Mesendoderm (in vitro differentiated cells): Measurements from ENCODE around the gene IFITM2.
"Not testable (repeated sequence)": the region's sequence is repeated elsewhere in the genome, so short reads cannot be mapped to it uniquely, and the experiment has no call there.

Source experiments
- DNase-seq: peaks from one replicate; pipeline ENCODE4 v3.0.0; 2013
- H2AK5ac ChIP-seq: 2 replicates; pipeline ENCODE4 v1.6.1; 2013; ENCODE audit warnings: low read length, inconsistent platforms
- H2BK120ac ChIP-seq: 2 replicates; pipeline ENCODE4 v1.6.1; 2013; ENCODE audit warnings: low read depth, mild to moderate bottlenecking, low read length, moderate library complexity, mixed read lengths
- H2BK15ac ChIP-seq: replicated peaks from 2 replicates; pipeline ENCODE4 v1.6.1; 2013; ENCODE audit warnings: low read depth, mild to moderate bottlenecking, moderate library complexity
- H2BK5ac ChIP-seq: 2 replicates; pipeline ENCODE4 v1.6.1; 2013; ENCODE audit warnings: low read length, inconsistent platforms
- H3K18ac ChIP-seq: 2 replicates; pipeline ENCODE4 v1.6.1; 2013; ENCODE audit warnings: mild to moderate bottlenecking, low read length, mixed read lengths
- H3K23ac ChIP-seq: one replicate; pipeline ENCODE4 v1.6.1; 2013; ENCODE audit warnings: low read length
- H3K27ac ChIP-seq: 2 replicates; pipeline ENCODE4 v1.5.1; 2013; ENCODE audit warnings: low read depth, mild to moderate bottlenecking, inconsistent platforms, low read length, moderate library complexity
- H3K27me3 ChIP-seq: 2 replicates; pipeline ENCODE4 v1.6.1; 2013; ENCODE audit warnings: low read length, control low read depth, mild to moderate bottlenecking, inconsistent platforms; ENCODE audit not compliant: insufficient read depth, poor library complexity
- H3K36me3 ChIP-seq: 2 replicates; pipeline ENCODE4 v1.6.1; 2013; ENCODE audit warnings: low read length, inconsistent platforms; ENCODE audit not compliant: control insufficient read depth, insufficient read depth
- H3K4ac ChIP-seq: one replicate; pipeline ENCODE4 v1.6.1; 2013; ENCODE audit warnings: low read depth, mild to moderate bottlenecking, low read length, moderate library complexity
- H3K4me1 ChIP-seq: 2 replicates; pipeline ENCODE4 v1.6.1; 2013; ENCODE audit warnings: low read depth, low read length, inconsistent platforms; ENCODE audit not compliant: control insufficient read depth
- H3K4me2 ChIP-seq: 2 replicates; pipeline ENCODE4 v1.6.1; 2013; ENCODE audit warnings: low read length
- H3K4me3 ChIP-seq: 2 replicates; pipeline ENCODE4 v1.5.1; 2013; ENCODE audit warnings: mild to moderate bottlenecking, low read length
- H3K56ac ChIP-seq: one replicate; pipeline ENCODE4 v1.6.1; 2013; ENCODE audit warnings: low read length
- H3K79me1 ChIP-seq: 2 replicates; pipeline ENCODE4 v1.6.1; 2013; ENCODE audit warnings: low read length, inconsistent platforms
- H3K79me2 ChIP-seq: 2 replicates; pipeline ENCODE4 v1.6.1; 2013; ENCODE audit warnings: mild to moderate bottlenecking, low read length; ENCODE audit not compliant: control insufficient read depth, insufficient read depth
- H3K9ac ChIP-seq: 2 replicates; pipeline ENCODE4 v1.6.1; 2013; ENCODE audit warnings: low read length, inconsistent platforms
- H4K5ac ChIP-seq: one replicate; pipeline ENCODE4 v1.6.1; 2013; ENCODE audit warnings: low read length
- H4K8ac ChIP-seq: one replicate; pipeline ENCODE4 v1.6.1; 2013; ENCODE audit warnings: low read depth, mild to moderate bottlenecking, control low read depth, low read length, moderate library complexity
- WGBS: extraction: QIAGEN DNeasy Blood & Tissue Kit; methylation state at CpG from one replicate; pipeline ENCODE4 v1.1.7; 2013; ENCODE audit warnings: low lambda C conversion rate, missing lambda C conversion rate; ENCODE audit not compliant: insufficient coverage; ENCODE audit errors: extremely low coverage; 5-methylcytosine and 5-hydroxymethylcytosine counted together

IFITM2 gene

DNA sequence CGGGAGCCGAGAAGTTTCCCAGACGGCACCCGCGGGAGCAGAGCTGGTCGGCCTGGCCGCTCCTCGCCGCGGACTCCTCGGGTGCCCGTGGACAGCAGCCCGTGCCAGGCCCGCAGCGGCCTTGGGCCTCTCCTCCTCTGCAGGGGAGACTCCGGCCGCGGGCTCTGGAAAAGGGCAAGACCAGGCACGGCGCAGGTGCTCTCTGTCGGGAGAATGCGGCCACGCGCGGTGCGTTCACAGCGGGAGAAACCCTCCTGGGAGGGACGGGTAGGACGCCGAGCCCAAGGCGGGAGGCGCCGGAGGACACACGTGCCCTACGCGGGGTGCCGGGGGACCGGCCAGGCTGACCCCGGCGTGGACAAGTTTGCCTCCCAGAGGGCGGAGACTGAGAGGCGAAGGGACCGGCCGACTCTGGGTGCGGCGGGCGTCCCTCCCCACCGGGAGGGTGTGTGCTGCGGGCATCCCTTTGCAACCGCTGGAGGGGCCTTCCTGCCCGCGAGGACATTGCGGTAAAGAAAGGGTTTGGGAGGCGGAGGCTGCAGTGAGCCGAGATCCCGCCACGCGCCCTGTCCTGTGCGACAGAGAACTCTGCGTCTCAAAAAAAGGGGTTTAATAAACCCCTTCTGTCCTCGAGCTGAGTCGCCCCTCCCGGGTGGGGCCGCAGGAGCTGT is 8.6 kb downstream of the IFITM2 start:
- H3K4me3 ChIP-seq = peak overlapping the region; percentile 88
- H3K9ac ChIP-seq = peak overlapping the region; percentile 87
- no peaks in the 10 kb centered on the region for H3K27me3 ChIP-seq
- H3K79me2 ChIP-seq = peaks cover 30% of the 10 kb centered on the region
- H2BK120ac ChIP-seq = peak overlapping the region; percentile 91
- no peak overlapping the region for H2AK5ac ChIP-seq
- peak overlapping the region; percentile 97 for H3K27ac ChIP-seq
- no peak overlapping the region for H2BK15ac ChIP-seq
- H3K79me1 ChIP-seq = peaks cover 2% of the 10 kb centered on the region
- H3K4me2 ChIP-seq = peak overlapping the region; percentile 70
- peaks cover 9% of the 10 kb centered on the region for H3K4me1 ChIP-seq
- peak overlapping the region; percentile 92 for H3K23ac ChIP-seq
- H4K5ac ChIP-seq = no peak overlapping the region
- H4K8ac ChIP-seq = peak overlapping the region; percentile 30
- WGBS = no CpG with 5 or more reads among the region's 64 CpGs
- peaks cover 1% of the 10 kb centered on the region for H3K36me3 ChIP-seq
- DNase-seq = no peak
- H3K56ac ChIP-seq = peak overlapping the region; percentile 85
- peak overlapping the region; percentile 95 for H2BK5ac ChIP-seq
- H3K4ac ChIP-seq = peak overlapping the region; percentile 75
- H3K18ac ChIP-seq = peak overlapping the region; percentile 83

DNA sequence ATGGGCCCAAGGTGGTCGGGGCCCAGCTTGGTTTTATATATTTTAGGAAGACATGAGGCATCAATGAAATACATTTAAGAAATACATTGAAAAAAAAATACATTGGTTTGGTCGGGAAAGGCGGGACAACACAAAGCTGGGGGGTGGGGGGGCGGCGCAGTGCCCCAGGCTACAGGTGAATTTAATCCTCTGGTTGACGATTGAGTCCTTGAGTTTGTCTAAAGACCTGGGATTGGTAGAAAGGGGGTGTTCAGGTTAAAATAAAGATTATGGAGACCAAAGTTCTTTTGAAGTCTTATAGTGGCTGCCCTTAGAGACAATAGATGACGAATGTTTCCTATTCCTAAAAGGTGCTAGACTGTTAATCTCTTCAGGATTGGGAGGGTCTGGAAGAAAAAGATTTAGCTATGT is 9.3 kb downstream of the IFITM2 start:
- Histone ChIP-seq H3K4ac (peak overlapping the region; percentile 75), H2BK5ac (peak overlapping the region; percentile 95), H4K8ac (no peak overlapping the region), H3K4me1 (peaks cover 7% of the 10 kb centered on the region), H3K79me1 (peaks cover 2% of the 10 kb centered on the region), H2BK15ac (no peak overlapping the region), H3K36me3 (peaks cover 1% of the 10 kb centered on the region), H3K56ac (peak overlapping the region; percentile 85), H2AK5ac (no peak overlapping the region), H3K4me3 (no peak overlapping the region), H3K27ac (peak overlapping the region; percentile 97), H3K9ac (peak overlapping the region; percentile 87), H3K23ac (peak overlapping the region; percentile 92), H3K79me2 (peaks cover 30% of the 10 kb centered on the region), H3K4me2 (peak overlapping the region; percentile 70), H3K18ac (peak overlapping the region; percentile 83), H2BK120ac (peak overlapping the region; percentile 91), H3K27me3 (no peaks in the 10 kb centered on the region), H4K5ac (no peak overlapping the region)
- WGBS = no CpG with 5 or more reads among the region's 7 CpGs
- peak; percentile 88 for DNase-seq

DNA sequence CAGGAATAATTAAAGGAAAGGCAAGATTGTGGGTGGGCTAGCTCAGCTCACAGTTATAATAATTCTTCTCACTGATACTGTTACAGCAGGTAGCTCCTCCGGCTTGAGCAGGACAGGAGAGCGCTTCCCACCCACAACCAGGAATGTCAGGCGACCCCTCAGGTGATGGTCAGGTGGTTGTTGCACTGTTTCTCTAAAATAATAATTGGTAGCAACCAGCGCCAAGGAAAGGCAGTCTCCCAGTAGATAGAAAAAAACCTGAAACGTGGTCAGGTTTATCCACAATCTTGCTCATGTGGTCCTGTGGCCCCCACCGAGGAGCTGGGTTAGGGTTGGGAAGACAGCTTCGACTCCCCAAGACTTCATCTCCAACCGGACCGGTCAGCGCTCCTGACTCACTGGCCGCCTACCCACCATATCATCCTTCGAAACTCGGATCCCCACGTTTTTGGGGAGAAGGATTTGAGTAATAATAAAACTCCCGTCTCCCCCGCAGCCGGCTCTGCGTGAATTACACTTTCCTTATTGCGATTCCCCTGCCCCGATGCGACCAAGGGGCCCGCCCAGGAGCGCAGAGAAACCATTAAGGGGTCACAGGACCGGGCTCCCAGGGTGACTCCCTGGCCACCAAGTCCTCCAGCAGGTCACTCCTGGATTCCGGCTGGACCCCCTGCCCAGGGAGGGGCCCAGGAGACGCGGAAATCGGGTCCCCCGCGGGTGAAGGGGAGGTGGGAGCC is 10.2 kb downstream of the IFITM2 start:
- not testable (repeated sequence) for H3K4ac ChIP-seq, H3K36me3 ChIP-seq, H3K23ac ChIP-seq, H3K27me3 ChIP-seq, H4K8ac ChIP-seq, H3K4me1 ChIP-seq, H2AK5ac ChIP-seq, H3K4me3 ChIP-seq, H4K5ac ChIP-seq, H2BK15ac ChIP-seq, H3K79me1 ChIP-seq
- Histone ChIP-seq H3K79me2 (peaks cover 30% of the 10 kb centered on the region), H3K18ac (peak overlapping the region; percentile 97), H3K27ac (peak overlapping the region; percentile 97), H2BK5ac (peak overlapping the region; percentile 30), H3K4me2 (peak overlapping the region; percentile 28), H3K9ac (peak overlapping the region; percentile 69), H2BK120ac (peak overlapping the region; percentile 79), H3K56ac (peak overlapping the region; percentile 88)
- WGBS = no CpG with 5 or more reads among the region's 30 CpGs
- DNase-seq = peak; percentile 69

DNA sequence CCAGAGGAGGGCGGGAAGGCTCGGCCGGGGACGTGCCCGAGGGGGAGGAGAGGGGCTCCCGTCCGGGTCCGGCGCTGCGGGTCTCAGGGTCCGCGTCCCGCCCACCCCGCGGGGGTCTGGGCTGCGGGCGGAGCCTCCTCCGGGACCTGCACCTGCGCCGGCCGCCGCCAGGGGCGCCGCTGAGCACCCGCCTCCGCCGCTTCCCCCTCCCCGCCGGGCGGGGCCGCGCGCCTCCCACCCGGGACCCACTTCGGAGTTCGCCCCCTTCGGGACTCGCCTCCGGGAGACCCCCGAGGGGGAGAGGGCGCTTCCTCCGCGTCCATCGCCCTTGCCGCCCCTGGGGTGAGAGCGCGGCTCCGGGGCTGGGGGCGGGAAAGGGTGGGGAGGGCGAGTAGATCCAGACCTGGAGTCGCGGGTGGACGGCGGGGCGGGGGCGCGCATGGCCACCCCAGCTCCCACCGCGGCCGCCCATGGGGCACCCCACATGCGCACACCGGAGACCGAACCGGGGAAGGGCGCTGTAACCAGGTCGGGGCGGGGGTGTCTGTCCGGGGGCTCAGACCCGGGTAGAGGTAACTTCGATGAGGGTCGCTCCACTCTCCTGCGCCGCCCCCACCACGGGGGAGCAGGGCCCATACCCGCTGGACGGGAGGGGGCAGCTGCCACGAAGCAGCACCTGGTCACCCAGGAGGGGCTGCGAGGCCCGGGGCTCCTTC is 10.9 kb downstream of the IFITM2 start:
- DNase-seq, H3K36me3 ChIP-seq, H2BK120ac ChIP-seq, H3K27me3 ChIP-seq, H3K23ac ChIP-seq, H2AK5ac ChIP-seq, H3K79me1 ChIP-seq, H4K8ac ChIP-seq, H4K5ac ChIP-seq, H3K4ac ChIP-seq, H2BK5ac ChIP-seq, H3K4me2 ChIP-seq, H3K4me3 ChIP-seq, H2BK15ac ChIP-seq, H3K27ac ChIP-seq, H3K18ac ChIP-seq, H3K4me1 ChIP-seq: not testable (repeated sequence)
- H3K56ac ChIP-seq = peak overlapping the region; percentile 81
- peaks cover 30% of the 10 kb centered on the region for H3K79me2 ChIP-seq
- no CpG with 5 or more reads among the region's 79 CpGs for WGBS
- H3K9ac ChIP-seq = peak overlapping the region; percentile 54

DNA sequence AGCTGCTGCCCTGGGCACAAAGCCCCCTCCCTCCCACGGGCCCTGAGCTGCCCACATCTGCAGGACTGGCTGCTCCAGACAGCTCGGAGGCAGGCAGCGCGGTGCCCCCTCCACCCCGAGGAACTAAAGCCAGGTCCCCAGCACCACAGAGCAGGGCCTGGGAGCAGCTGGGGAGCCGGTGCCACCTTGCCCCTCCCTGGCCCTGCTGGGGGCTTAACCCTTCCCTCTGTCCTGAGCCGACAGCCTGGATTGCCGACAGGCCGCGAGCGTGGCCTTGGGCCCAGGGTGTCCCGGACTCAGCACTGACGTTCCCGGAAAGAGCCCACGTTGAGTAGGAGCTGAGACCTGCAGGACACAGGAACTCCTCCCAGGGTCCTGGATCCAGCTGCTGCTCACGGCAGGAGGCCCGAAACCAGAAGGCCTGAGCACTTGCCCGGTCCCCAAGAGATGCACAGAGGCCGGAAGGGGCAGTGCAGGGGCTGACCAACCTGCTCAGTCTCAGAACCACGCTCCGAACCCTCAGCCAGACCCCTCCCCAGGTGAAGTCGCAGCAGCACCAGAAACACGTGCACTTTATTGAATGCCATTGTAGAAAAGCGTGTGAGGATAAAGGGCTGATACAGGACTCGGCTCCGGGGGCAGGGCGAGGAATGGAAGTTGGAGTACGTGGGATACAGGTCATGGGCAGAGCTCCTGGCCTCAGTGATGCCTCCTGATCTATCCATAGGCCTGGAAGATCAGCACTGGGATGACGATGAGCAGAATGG is 11.7 kb downstream of the IFITM2 start:
- Histone ChIP-seq H3K79me2 (peaks cover 25% of the 10 kb centered on the region), H3K4me2 (peak overlapping the region; percentile 1), H3K9ac (peak overlapping the region; percentile 60), H2AK5ac (peak overlapping the region; percentile 10), H3K56ac (peak overlapping the region; percentile 81)
- not testable (repeated sequence) for H3K27me3 ChIP-seq, H2BK5ac ChIP-seq, H3K23ac ChIP-seq, H3K27ac ChIP-seq, H2BK120ac ChIP-seq, H3K36me3 ChIP-seq, H3K4me3 ChIP-seq, H3K18ac ChIP-seq, H4K8ac ChIP-seq, H3K4me1 ChIP-seq, DNase-seq, H4K5ac ChIP-seq, H3K79me1 ChIP-seq, H2BK15ac ChIP-seq, H3K4ac ChIP-seq
- WGBS = no CpG with 5 or more reads among the region's 29 CpGs
